K562 (cell line): ENCODE measurements around the gene ZYG11A.

Experiments
- ETV5 ChIP-seq: sonication (generic); formaldehyde crosslinking; IDR thresholded peaks from 2 replicates; pipeline ENCODE4 v1.4.0; 2020; ENCODE audit warnings: low read depth, mild to moderate bottlenecking, missing genetic modification reagents
- EZH2 ChIP-seq: IDR thresholded peaks from 2 replicates; pipeline ENCODE4 v1.6.1; 2012; ENCODE audit warnings: low read depth, mild to moderate bottlenecking, inconsistent platforms, low read length, borderline replicate concordance
- JUND ChIP-seq, 2 experiments: IDR thresholded peaks; 2 replicates in 1 of 2; 3 replicates in 1 of 2; pipeline ENCODE4 v1.6.1; 2011; ENCODE audit warnings: borderline replicate concordance in 2 of 2, low read depth in 2 of 2, low read length in 2 of 2, improper control_type of control experiment in 1 of 2, missing biosample characterization in 1 of 2, missing genetic modification characterization in 1 of 2, missing genetic modification reagents in 1 of 2
- KDM1A ChIP-seq, 2 experiments: fragments of 450-650 bp; IDR thresholded peaks; 2 replicates each; pipeline ENCODE4 v1.6.1; 2016; ENCODE audit warnings: mild to moderate bottlenecking in 2 of 2
- NONO ChIP-seq, 2 experiments: fragments of 200-400 bp in 1 of 2; fragments of 450-650 bp in 1 of 2; formaldehyde crosslinking in 1 of 2; IDR thresholded peaks; 2 replicates each; pipeline ENCODE4 v1.6.1; 2017; ENCODE audit warnings: low read depth in 2 of 2, mild to moderate bottlenecking in 2 of 2, moderate library complexity in 2 of 2, low read length in 1 of 2
- POLR2A ChIP-seq: fragments of 450-650 bp; conservative IDR thresholded peaks from 2 replicates; pipeline ENCODE4 v1.6.1; 2016
- TAF1 ChIP-seq: IDR thresholded peaks from 2 replicates; pipeline ENCODE4 v1.6.1; 2011; ENCODE audit warnings: mild to moderate bottlenecking, low read length, moderate library complexity; ENCODE audit not compliant: insufficient read depth, control insufficient read depth, severe bottlenecking; ENCODE audit errors: extremely low read depth
- YY1 ChIP-seq, 3 experiments: IDR thresholded peaks; 2 replicates each; pipeline ENCODE4 v1.6.1; 2011; ENCODE audit warnings: low read length in 2 of 3, mild to moderate bottlenecking in 2 of 3, moderate library complexity in 2 of 3, borderline replicate concordance in 1 of 3, control low read depth in 1 of 3, low read depth in 1 of 3; ENCODE audit not compliant: insufficient read depth in 3 of 3, insufficient replicate concordance in 2 of 3, control insufficient read depth in 1 of 3, insufficient read length in 1 of 3; ENCODE audit errors: extremely low read depth in 1 of 3
- ZNF184 ChIP-seq: sonication (generic); formaldehyde crosslinking; IDR thresholded peaks from 2 replicates; pipeline ENCODE4 v1.5.0; 2020; ENCODE audit warnings: missing genetic modification reagents
- ZNF384 ChIP-seq: IDR thresholded peaks from 2 replicates; pipeline ENCODE4 v1.6.1; 2012; ENCODE audit warnings: low read depth, low read length, improper control_type of control experiment
- TF ChIP-seq, protein P1 (sequence below): fragments of 250-450 bp; sonication (Bioruptor Pico); IDR thresholded peaks from 2 replicates; pipeline ENCODE4 v1.8.0; 2022; ENCODE audit warnings: moderate library complexity, mild to moderate bottlenecking, inconsistent platforms
- TF ChIP-seq, protein P2 (sequence below), 3 experiments: IDR thresholded peaks in 2 of 3; conservative IDR thresholded peaks in 1 of 3; 2 replicates each; pipeline ENCODE4 v1.5.1; 2011 to 2012; ENCODE audit warnings: low read length in 3 of 3, mild to moderate bottlenecking in 3 of 3, control low read depth in 2 of 3, improper control_type of control experiment in 1 of 3, inconsistent platforms in 1 of 3, low read depth in 1 of 3, mixed read lengths in 1 of 3, moderate library complexity in 1 of 3; ENCODE audit not compliant: insufficient read depth in 2 of 3
- TF ChIP-seq, protein P3 (sequence below): sonication (generic); formaldehyde crosslinking; IDR thresholded peaks from 2 replicates; pipeline ENCODE4 v1.9.0; 2022; ENCODE audit warnings: mild to moderate bottlenecking, missing genetic modification reagents
- TF ChIP-seq, protein P4 (sequence below): fragments of 250-450 bp; sonication (Bioruptor Pico); IDR thresholded peaks from 2 replicates; pipeline ENCODE4 v1.5.0; 2020; ENCODE audit warnings: mild to moderate bottlenecking, borderline replicate concordance

DNA sequence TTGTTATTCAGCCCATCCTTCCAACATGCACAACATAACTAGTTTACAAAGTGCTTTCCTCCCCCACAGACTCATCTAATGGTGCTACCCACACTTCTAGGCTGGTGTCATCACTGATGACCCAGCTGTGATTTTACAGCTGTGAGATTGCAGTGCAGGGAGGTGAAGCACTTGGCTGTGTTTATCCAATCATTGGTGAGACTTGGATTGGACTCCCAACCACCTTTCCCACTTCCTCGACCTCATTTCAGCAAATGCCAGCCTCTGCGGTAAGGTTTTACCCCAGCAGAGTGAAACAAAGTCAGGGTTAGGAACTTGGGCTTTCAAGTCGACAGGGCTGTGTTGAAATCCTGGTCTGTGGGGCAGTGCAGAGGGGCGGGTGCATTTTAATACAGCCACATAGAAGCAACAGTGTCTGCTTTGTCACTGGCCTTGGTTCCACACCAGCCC lies 56.9 kb downstream of the ZYG11A start:
- TF ChIP-seq, protein P1, sequence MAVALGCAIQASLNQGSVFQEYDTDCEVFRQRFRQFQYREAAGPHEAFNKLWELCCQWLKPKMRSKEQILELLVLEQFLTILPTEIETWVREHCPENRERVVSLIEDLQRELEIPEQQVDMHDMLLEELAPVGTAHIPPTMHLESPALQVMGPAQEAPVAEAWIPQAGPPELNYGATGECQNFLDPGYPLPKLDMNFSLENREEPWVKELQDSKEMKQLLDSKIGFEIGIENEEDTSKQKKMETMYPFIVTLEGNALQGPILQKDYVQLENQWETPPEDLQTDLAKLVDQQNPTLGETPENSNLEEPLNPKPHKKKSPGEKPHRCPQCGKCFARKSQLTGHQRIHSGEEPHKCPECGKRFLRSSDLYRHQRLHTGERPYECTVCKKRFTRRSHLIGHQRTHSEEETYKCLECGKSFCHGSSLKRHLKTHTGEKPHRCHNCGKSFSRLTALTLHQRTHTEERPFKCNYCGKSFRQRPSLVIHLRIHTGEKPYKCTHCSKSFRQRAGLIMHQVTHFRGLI (CRISPR knock-in tag): no peak
- TF ChIP-seq YY1 (IDR thresholded peaks at IDR 0.05; ENCODE audit: borderline replicate concordance in 1 of 3, control insufficient read depth in 1 of 3, extremely low read depth in 1 of 3, insufficient read depth in 3 of 3, insufficient read length in 1 of 3, insufficient replicate concordance in 2 of 3, low read depth in 1 of 3, low read length in 2 of 3) (no peak), JUND (IDR thresholded peaks at IDR 0.05; ENCODE audit: borderline replicate concordance, low read depth, low read length) (no peak), JUND (tag; IDR thresholded peaks at IDR 0.05; ENCODE audit: borderline replicate concordance, low read depth, low read length) (no peak), TAF1 (no peak), ZNF184 (CRISPR knock-in tag) (no peak), KDM1A (IDR thresholded peaks at IDR 0.05) (no peak), NONO (IDR thresholded peaks at IDR 0.05; ENCODE audit: low read depth in 2 of 2, low read length in 1 of 2) (no peak), ETV5 (CRISPR knock-in tag) (no peak), POLR2A (no peak), EZH2 (no peak), ZNF384 (no peak)
- TF ChIP-seq, protein P2, sequence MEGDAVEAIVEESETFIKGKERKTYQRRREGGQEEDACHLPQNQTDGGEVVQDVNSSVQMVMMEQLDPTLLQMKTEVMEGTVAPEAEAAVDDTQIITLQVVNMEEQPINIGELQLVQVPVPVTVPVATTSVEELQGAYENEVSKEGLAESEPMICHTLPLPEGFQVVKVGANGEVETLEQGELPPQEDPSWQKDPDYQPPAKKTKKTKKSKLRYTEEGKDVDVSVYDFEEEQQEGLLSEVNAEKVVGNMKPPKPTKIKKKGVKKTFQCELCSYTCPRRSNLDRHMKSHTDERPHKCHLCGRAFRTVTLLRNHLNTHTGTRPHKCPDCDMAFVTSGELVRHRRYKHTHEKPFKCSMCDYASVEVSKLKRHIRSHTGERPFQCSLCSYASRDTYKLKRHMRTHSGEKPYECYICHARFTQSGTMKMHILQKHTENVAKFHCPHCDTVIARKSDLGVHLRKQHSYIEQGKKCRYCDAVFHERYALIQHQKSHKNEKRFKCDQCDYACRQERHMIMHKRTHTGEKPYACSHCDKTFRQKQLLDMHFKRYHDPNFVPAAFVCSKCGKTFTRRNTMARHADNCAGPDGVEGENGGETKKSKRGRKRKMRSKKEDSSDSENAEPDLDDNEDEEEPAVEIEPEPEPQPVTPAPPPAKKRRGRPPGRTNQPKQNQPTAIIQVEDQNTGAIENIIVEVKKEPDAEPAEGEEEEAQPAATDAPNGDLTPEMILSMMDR (IDR thresholded peaks at IDR 0.05 in 2 of 3, conservative IDR thresholded peaks at IDR 0.05 in 1 of 3; ENCODE audit: insufficient read depth in 2 of 3, low read depth in 1 of 3, low read length in 3 of 3): no peak
- TF ChIP-seq, protein P3, sequence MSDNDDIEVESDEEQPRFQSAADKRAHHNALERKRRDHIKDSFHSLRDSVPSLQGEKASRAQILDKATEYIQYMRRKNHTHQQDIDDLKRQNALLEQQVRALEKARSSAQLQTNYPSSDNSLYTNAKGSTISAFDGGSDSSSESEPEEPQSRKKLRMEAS (CRISPR knock-in tag): no peak
- TF ChIP-seq, protein P4, sequence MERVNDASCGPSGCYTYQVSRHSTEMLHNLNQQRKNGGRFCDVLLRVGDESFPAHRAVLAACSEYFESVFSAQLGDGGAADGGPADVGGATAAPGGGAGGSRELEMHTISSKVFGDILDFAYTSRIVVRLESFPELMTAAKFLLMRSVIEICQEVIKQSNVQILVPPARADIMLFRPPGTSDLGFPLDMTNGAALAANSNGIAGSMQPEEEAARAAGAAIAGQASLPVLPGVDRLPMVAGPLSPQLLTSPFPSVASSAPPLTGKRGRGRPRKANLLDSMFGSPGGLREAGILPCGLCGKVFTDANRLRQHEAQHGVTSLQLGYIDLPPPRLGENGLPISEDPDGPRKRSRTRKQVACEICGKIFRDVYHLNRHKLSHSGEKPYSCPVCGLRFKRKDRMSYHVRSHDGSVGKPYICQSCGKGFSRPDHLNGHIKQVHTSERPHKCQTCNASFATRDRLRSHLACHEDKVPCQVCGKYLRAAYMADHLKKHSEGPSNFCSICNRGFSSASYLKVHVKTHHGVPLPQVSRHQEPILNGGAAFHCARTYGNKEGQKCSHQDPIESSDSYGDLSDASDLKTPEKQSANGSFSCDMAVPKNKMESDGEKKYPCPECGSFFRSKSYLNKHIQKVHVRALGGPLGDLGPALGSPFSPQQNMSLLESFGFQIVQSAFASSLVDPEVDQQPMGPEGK (CRISPR knock-in tag): no peak
